ENCODE data around the gene CYS1.
"Not testable (repeated sequence)": the region's sequence is repeated elsewhere in the genome, so short reads cannot be mapped to it uniquely, and the experiment has no call there.

The CYS1 gene

GRCh38 chr2:10079870-10080535, at the start of gene CYS1:
Gene CYS1, minus strand, starts transcription at chr2:10080411. Its CDS starts 188 bp downstream, at chr2:10080223.
- peak in 1 of 2 donors; percentile 24 for DNase-seq

GRCh38 chr2:10129490-10129889, 49.3 kb upstream of the CYS1 start:
- DNase-seq: no peak

GRCh38 chr2:10128420-10128819, 48.2 kb upstream of the CYS1 start:
- DNase-seq: no peak

- no peak for DNase-seq
These were observed 46.4 kb upstream of the CYS1 start for GRCh38 chr2:10126632-10127026.

- no peak for DNase-seq
These were observed 45.8 kb upstream of the CYS1 start for GRCh38 chr2:10125842-10126631.

- peak; percentile 63 to 85 for DNase-seq
These were observed 44.4 kb upstream of the CYS1 start for GRCh38 chr2:10124538-10125045.

GRCh38 chr2:10123281-10123680, 43.1 kb upstream of the CYS1 start:
- no peak for DNase-seq

- DNase-seq: peak; percentile 91 to 92
These were observed 42.5 kb upstream of the CYS1 start, which contains the start of gene RRM2 for GRCh38 chr2:10122500-10123280. Gene RRM2, plus strand, starts transcription at chr2:10122739. Its CDS starts 60 bp downstream, at chr2:10122799.

GRCh38 chr2:10120877-10121574, 40.8 kb upstream of the CYS1 start:
- DNase-seq: no peak

GRCh38 chr2:10120158-10120876, 40.1 kb upstream of the CYS1 start:
- DNase-seq: peak; percentile 84 to 90

GRCh38 chr2:10119601-10120157, 39.5 kb upstream of the CYS1 start:
- no peak for DNase-seq

GRCh38 chr2:10119027-10119325, 38.8 kb upstream of the CYS1 start:
- DNase-seq: no peak

- no peak for DNase-seq
These were observed 29.1 kb upstream of the CYS1 start for GRCh38 chr2:10109311-10109710.

- not testable (repeated sequence) for DNase-seq
These were observed 24.7 kb upstream of the CYS1 start for GRCh38 chr2:10104906-10105305.

GRCh38 chr2:10103179-10103578, 23.0 kb upstream of the CYS1 start:
- no peak for DNase-seq

GRCh38 chr2:10101491-10101890, 21.3 kb upstream of the CYS1 start:
- DNase-seq: no peak

GRCh38 chr2:10097352-10098148, 17.3 kb upstream of the CYS1 start:
- peak; percentile 17 to 39 for DNase-seq

GRCh38 chr2:10096641-10097040, 16.4 kb upstream of the CYS1 start:
- DNase-seq: no peak

GRCh38 chr2:10095175-10095574, 15.0 kb upstream of the CYS1 start:
- no peak for DNase-seq

- no peak for DNase-seq
These were observed 14.1 kb upstream of the CYS1 start for GRCh38 chr2:10094271-10094814.

GRCh38 chr2:10091889-10092244, 11.7 kb upstream of the CYS1 start:
- not testable (repeated sequence) for DNase-seq

All from CD4-positive, alpha-beta T cell treated with Interferon alpha-2 for 1 hour (primary cell).